HEK293T (cell line): Measurements from ENCODE around the gene LZTR1.

Experiments used
- ARNT ChIP-seq: fragments of 450-650 bp; IDR thresholded peaks from 2 replicates; pipeline ENCODE4 v1.6.1; 2017; ENCODE audit warnings: mild to moderate bottlenecking
- BHLHE40 ChIP-seq: fragments of 450-650 bp; IDR thresholded peaks from 2 replicates; pipeline ENCODE4 v1.6.1; 2016; ENCODE audit warnings: mild to moderate bottlenecking, moderate library complexity, borderline replicate concordance
- ELF4 ChIP-seq: fragments of 450-650 bp; IDR thresholded peaks from 2 replicates; pipeline ENCODE4 v1.6.1; 2017; ENCODE audit warnings: antibody characterized with exemption
- FOXA1 ChIP-seq: fragments of 450-650 bp; IDR thresholded peaks from 2 replicates; pipeline ENCODE4 v1.6.1; 2016; ENCODE audit warnings: mild to moderate bottlenecking
- TARDBP ChIP-seq: fragments of 450-650 bp; IDR thresholded peaks from 2 replicates; pipeline ENCODE4 v1.6.1; 2016
- ZNF384 ChIP-seq: fragments of 450-650 bp; IDR thresholded peaks from 2 replicates; pipeline ENCODE4 v1.6.1; 2016
- TF ChIP-seq, protein P1 (sequence below): fragments of 450-650 bp; IDR thresholded peaks from 2 replicates; pipeline ENCODE4 v1.6.1; 2016

DNA sequence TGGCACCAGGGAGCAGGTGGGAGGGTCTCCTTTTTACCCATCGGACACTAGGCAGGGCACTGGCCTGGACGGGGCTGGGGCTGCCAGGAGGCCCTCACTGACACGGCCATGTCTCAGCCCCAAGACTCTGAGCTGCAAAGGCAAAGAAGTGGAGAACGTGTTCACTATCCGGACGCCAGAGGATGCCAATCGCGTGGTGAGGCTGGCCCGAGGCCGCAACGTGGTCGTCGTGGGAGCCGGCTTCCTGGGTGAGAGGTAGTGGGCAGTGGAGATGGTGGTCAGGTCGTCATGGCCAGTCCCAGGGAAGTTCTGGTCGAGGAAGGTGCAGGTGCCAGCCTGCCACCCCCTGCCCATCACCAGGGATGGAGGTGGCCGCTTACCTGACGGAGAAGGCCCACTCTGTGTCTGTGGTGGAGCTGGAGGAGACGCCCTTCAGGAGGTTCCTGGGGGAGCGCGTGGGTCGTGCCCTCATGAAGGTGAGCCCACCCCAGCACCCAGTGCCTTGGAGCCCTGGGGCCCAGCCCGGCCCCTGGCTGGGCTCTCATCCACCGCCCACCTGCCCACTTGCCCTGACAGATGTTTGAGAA is 5.7 kb upstream of the LZTR1 start:
- no peak for TF ChIP-seq TARDBP
- no peak for TF ChIP-seq ARNT
- TF ChIP-seq, protein P1, sequence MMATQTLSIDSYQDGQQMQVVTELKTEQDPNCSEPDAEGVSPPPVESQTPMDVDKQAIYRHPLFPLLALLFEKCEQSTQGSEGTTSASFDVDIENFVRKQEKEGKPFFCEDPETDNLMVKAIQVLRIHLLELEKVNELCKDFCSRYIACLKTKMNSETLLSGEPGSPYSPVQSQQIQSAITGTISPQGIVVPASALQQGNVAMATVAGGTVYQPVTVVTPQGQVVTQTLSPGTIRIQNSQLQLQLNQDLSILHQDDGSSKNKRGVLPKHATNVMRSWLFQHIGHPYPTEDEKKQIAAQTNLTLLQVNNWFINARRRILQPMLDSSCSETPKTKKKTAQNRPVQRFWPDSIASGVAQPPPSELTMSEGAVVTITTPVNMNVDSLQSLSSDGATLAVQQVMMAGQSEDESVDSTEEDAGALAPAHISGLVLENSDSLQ, result no peak
- TF ChIP-seq BHLHE40, result no peak
- TF ChIP-seq ZNF384, result no peak
- TF ChIP-seq ELF4, result no peak
- TF ChIP-seq FOXA1, result no peak
